Muscle layer of duodenum (tissue), 2 donors: Measurements from ENCODE around the gene PRKG1.

Experiments
- H3K27ac ChIP-seq: one replicate; pipeline ENCODE4 v1.7.0; 2013; ENCODE audit warnings: mild to moderate bottlenecking, low read length
- H3K27me3 ChIP-seq: one replicate; pipeline ENCODE4 v1.7.0; 2013; ENCODE audit warnings: low read depth, mild to moderate bottlenecking, control low read depth, low read length
- H3K36me3 ChIP-seq, 2 donors: one replicate each; pipeline ENCODE4 v1.7.0; 2013; ENCODE audit warnings: low read length in 2 of 2, control low read depth in 1 of 2, mild to moderate bottlenecking in 1 of 2; ENCODE audit not compliant: insufficient read depth in 2 of 2, control insufficient read depth in 1 of 2
- H3K4me1 ChIP-seq, 2 donors: one replicate each; pipeline ENCODE4 v1.7.0; 2013; ENCODE audit warnings: low read length in 2 of 2, mild to moderate bottlenecking in 2 of 2, control low read depth in 1 of 2, moderate library complexity in 1 of 2; ENCODE audit not compliant: insufficient read depth in 2 of 2, control insufficient read depth in 1 of 2
- H3K4me3 ChIP-seq, 2 donors: one replicate each; pipeline ENCODE4 v1.7.0; 2013; ENCODE audit warnings: low read length in 2 of 2, low read depth in 1 of 2, mild to moderate bottlenecking in 1 of 2
- H3K9me3 ChIP-seq, 2 donors: one replicate each; pipeline ENCODE4 v1.7.0; 2013; ENCODE audit warnings: low read length in 2 of 2, control low read depth in 1 of 2, mild to moderate bottlenecking in 1 of 2; ENCODE audit not compliant: control insufficient read depth in 1 of 2
- donor health status: healthy.

Gene PRKG1

GRCh38 chr10:52043811-52044210, 969.5 kb downstream of the PRKG1 start:
- no peaks in the 10 kb centered on the region for H3K36me3 ChIP-seq
- no peaks in the 10 kb centered on the region for H3K9me3 ChIP-seq
- H3K27me3 ChIP-seq: no peaks in the 10 kb centered on the region
- H3K4me3 ChIP-seq: no peak overlapping the region
- no peaks in the 10 kb centered on the region for H3K4me1 ChIP-seq
- H3K27ac ChIP-seq: no peak overlapping the region

GRCh38 chr10:52048051-52048450, 973.8 kb downstream of the PRKG1 start:
- H3K9me3 ChIP-seq: no peaks in the 10 kb centered on the region
- no peak overlapping the region for H3K4me3 ChIP-seq
- H3K27me3 ChIP-seq: no peaks in the 10 kb centered on the region
- no peaks in the 10 kb centered on the region for H3K4me1 ChIP-seq
- H3K36me3 ChIP-seq: no peaks in the 10 kb centered on the region
- H3K27ac ChIP-seq: no peak overlapping the region

GRCh38 chr10:52050429-52051047, 976.3 kb downstream of the PRKG1 start:
- no peaks in the 10 kb centered on the region for H3K9me3 ChIP-seq
- no peaks in the 10 kb centered on the region for H3K36me3 ChIP-seq
- H3K27me3 ChIP-seq: no peaks in the 10 kb centered on the region
- no peaks in the 10 kb centered on the region for H3K4me1 ChIP-seq
- no peak overlapping the region for H3K27ac ChIP-seq
- H3K4me3 ChIP-seq: no peak overlapping the region

GRCh38 chr10:52053497-52053896, 979.2 kb downstream of the PRKG1 start:
- Histone ChIP-seq H3K4me3 (no peak overlapping the region), H3K27me3 (no peaks in the 10 kb centered on the region), H3K36me3 (no peaks in the 10 kb centered on the region), H3K9me3 (no peaks in the 10 kb centered on the region), H3K4me1 (no peaks in the 10 kb centered on the region), H3K27ac (no peak overlapping the region)

GRCh38 chr10:52056291-52056690, 982.0 kb downstream of the PRKG1 start:
- H3K4me3 ChIP-seq: no peak overlapping the region
- no peak overlapping the region for H3K27ac ChIP-seq
- H3K4me1 ChIP-seq: no peaks in the 10 kb centered on the region
- H3K9me3 ChIP-seq: no peaks in the 10 kb centered on the region
- no peaks in the 10 kb centered on the region for H3K27me3 ChIP-seq
- no peaks in the 10 kb centered on the region for H3K36me3 ChIP-seq

GRCh38 chr10:52059089-52059488, 984.8 kb downstream of the PRKG1 start:
- H3K27ac ChIP-seq: no peak overlapping the region
- no peaks in the 10 kb centered on the region for H3K36me3 ChIP-seq
- H3K9me3 ChIP-seq: no peaks in the 10 kb centered on the region
- H3K4me1 ChIP-seq: no peaks in the 10 kb centered on the region
- H3K4me3 ChIP-seq: no peak overlapping the region
- no peaks in the 10 kb centered on the region for H3K27me3 ChIP-seq

GRCh38 chr10:52063159-52063558, 988.9 kb downstream of the PRKG1 start:
- H3K36me3 ChIP-seq: no peaks in the 10 kb centered on the region
- no peaks in the 10 kb centered on the region for H3K9me3 ChIP-seq
- H3K4me1 ChIP-seq: no peaks in the 10 kb centered on the region
- H3K27ac ChIP-seq: no peak overlapping the region
- H3K27me3 ChIP-seq: no peaks in the 10 kb centered on the region
- H3K4me3 ChIP-seq: no peak overlapping the region

- H3K27ac ChIP-seq: no peak overlapping the region
- H3K9me3 ChIP-seq: no peaks in the 10 kb centered on the region
- H3K36me3 ChIP-seq: no peaks in the 10 kb centered on the region
- no peaks in the 10 kb centered on the region for H3K4me1 ChIP-seq
- H3K27me3 ChIP-seq: no peaks in the 10 kb centered on the region
- H3K4me3 ChIP-seq: no peak overlapping the region
These were observed 990.0 kb downstream of the PRKG1 start for GRCh38 chr10:52064084-52064845.

- H3K27ac ChIP-seq: no peak overlapping the region
- no peaks in the 10 kb centered on the region for H3K27me3 ChIP-seq
- H3K36me3 ChIP-seq: no peaks in the 10 kb centered on the region
- no peaks in the 10 kb centered on the region for H3K4me1 ChIP-seq
- no peaks in the 10 kb centered on the region for H3K9me3 ChIP-seq
- H3K4me3 ChIP-seq: no peak overlapping the region
These were observed 992.1 kb downstream of the PRKG1 start for GRCh38 chr10:52066383-52066782.

- no peak overlapping the region for H3K4me3 ChIP-seq
- H3K9me3 ChIP-seq: no peaks in the 10 kb centered on the region
- no peaks in the 10 kb centered on the region for H3K4me1 ChIP-seq
- H3K27ac ChIP-seq: no peak overlapping the region
- H3K36me3 ChIP-seq: no peaks in the 10 kb centered on the region
- no peaks in the 10 kb centered on the region for H3K27me3 ChIP-seq
These were observed 994.2 kb downstream of the PRKG1 start for GRCh38 chr10:52068485-52068884.

- Histone ChIP-seq H3K27ac (no peak overlapping the region), H3K36me3 (no peaks in the 10 kb centered on the region), H3K27me3 (no peaks in the 10 kb centered on the region), H3K4me3 (no peak overlapping the region), H3K4me1 (no peaks in the 10 kb centered on the region), H3K9me3 (no peaks in the 10 kb centered on the region)
These were observed 997.5 kb downstream of the PRKG1 start for GRCh38 chr10:52071814-52072213.
